SK-N-MC (cell line): ENCODE data around the gene PYCR2.

Experiments
- EZH2 ChIP-seq: fragments of 200-600 bp; sonication (generic); IDR thresholded peaks from one replicate; pipeline ENCODE4 v1.6.1; 2017; ENCODE audit warnings: antibody characterized with exemption
- FOXP2 ChIP-seq: optimal IDR thresholded peaks from 2 replicates; pipeline ENCODE3; 2011; ENCODE audit warnings: mild to moderate bottlenecking, moderate library complexity; ENCODE audit not compliant: insufficient read depth; ENCODE audit errors: extremely low read length, control extremely low read depth
- POLR2AphosphoS5 ChIP-seq: IDR thresholded peaks from 2 replicates; pipeline ENCODE4 v1.6.1; 2012; ENCODE audit warnings: mild to moderate bottlenecking, low read depth, low read length, borderline replicate concordance

GRCh38 chr1:225937048-225937968 lies 13.3 kb upstream of the PYCR2 start:
- no peak for TF ChIP-seq EZH2
- TF ChIP-seq POLR2AphosphoS5: no peak
- TF ChIP-seq FOXP2: no peak
